Vagina (tissue), 2 donors: Measurements from ENCODE around the gene FOXA2.

ENCODE experiments used
- POLR2A ChIP-seq, 2 donors: fragments of 450-650 bp; IDR thresholded peaks; one replicate each; pipeline ENCODE4 v1.6.1; 2017; ENCODE audit warnings: antibody characterized with exemption in 2 of 2, mild to moderate bottlenecking in 2 of 2, moderate library complexity in 2 of 2
- TF ChIP-seq, protein P1 (sequence below), 3 experiments: fragments of 450-650 bp in 2 of 3; fragments of 200-600 bp in 1 of 3; sonication (generic) in 1 of 3; IDR thresholded peaks; one replicate each; pipeline ENCODE4 v1.5.1; 2017 to 2019; ENCODE audit warnings: antibody characterized with exemption in 3 of 3, mild to moderate bottlenecking in 2 of 3, moderate library complexity in 2 of 3

DNA sequence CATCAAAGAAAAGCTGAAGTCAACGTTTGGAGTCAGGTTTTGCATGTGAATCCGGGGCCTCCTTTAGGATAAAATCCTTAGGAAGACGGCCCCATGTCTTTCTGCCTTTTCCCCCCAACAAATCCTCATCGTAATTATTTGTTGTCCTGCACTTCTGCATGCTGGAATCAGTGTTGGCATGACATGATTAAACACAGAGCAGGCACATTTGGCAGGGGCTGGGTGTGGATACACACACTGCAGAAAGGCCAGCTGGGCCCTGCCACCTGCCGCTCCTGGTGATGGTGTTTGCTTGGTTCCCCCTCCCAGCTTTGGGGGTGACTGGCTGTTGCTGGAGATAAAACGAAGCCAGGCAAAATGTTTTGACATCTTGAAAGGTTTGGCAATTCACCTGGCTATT is 46.3 kb upstream of the FOXA2 start:
- TF ChIP-seq, protein P1, sequence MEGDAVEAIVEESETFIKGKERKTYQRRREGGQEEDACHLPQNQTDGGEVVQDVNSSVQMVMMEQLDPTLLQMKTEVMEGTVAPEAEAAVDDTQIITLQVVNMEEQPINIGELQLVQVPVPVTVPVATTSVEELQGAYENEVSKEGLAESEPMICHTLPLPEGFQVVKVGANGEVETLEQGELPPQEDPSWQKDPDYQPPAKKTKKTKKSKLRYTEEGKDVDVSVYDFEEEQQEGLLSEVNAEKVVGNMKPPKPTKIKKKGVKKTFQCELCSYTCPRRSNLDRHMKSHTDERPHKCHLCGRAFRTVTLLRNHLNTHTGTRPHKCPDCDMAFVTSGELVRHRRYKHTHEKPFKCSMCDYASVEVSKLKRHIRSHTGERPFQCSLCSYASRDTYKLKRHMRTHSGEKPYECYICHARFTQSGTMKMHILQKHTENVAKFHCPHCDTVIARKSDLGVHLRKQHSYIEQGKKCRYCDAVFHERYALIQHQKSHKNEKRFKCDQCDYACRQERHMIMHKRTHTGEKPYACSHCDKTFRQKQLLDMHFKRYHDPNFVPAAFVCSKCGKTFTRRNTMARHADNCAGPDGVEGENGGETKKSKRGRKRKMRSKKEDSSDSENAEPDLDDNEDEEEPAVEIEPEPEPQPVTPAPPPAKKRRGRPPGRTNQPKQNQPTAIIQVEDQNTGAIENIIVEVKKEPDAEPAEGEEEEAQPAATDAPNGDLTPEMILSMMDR (IDR thresholded peaks at IDR 0.05), result no peak
- no peak for TF ChIP-seq POLR2A (IDR thresholded peaks at IDR 0.05)
